GM19239 (cell line): ENCODE results near the gene SFTPB.
"Not testable (repeated sequence)": the region's sequence is repeated elsewhere in the genome, so short reads cannot be mapped to it uniquely, and the experiment has no call there.

ENCODE experiments used
- DNase-seq: peaks from one replicate; pipeline ENCODE4 v3.0.0; 2011; ENCODE audit warnings: low spot score; ENCODE audit not compliant: insufficient read length
- FAIRE-seq: peaks from 2 replicates; lab custom pipeline; 2011; peaks lifted over from hg19 to GRCh38; lab: Jason Lieb, UNC

Gene SFTPB

DNA sequence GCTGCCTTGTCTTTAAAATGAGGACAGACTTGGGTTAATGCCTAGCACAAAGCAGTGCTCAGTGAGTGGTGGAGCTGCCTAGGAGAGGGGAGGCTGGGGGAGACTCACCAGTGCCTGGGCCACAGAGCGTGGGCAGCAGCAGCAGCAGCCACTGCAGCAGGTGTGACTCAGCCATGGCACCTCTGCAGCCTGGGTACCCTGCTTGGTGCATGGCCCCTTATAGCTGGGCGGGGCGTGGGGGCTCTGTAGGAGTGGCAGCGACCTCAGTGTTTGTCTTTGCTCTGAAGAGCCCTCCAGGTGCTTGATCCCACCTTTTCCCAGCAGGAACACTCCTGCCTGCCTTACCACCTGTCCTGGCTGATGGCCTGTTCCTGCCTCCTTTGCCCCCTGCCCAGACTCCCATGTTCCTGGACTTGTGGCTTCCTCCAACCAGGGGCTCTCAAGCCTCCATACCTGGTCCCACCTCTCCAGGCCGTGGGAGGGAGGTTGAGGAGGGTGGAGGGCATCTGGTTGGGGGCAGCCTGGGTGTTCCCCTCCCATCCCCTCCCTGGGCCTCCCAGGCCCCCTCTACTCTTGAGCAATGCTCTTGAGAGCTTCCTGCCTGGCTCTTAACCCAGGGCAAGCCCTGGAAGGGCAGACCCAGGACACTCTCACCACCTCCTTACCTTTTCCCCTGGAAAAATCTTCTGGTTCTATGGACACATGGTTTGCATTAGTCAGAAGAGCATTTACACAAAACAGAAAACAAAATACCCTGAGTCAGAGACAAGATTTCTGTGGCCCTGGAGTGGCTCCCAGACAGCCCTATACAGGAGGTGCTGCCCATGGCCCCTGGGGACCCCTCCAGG lies at the start of gene SFTPB:
Gene SFTPB, minus strand, starts transcription at position 191 of the 848 bp plus-strand sequence. Its CDS starts 16 bp downstream, at position 175.
- no peak for DNase-seq
- FAIRE-seq: no peak

GRCh38 chr2:85717308-85718008 lies 49.5 kb upstream of the SFTPB start:
- no peak for DNase-seq
- no peak for FAIRE-seq

DNA sequence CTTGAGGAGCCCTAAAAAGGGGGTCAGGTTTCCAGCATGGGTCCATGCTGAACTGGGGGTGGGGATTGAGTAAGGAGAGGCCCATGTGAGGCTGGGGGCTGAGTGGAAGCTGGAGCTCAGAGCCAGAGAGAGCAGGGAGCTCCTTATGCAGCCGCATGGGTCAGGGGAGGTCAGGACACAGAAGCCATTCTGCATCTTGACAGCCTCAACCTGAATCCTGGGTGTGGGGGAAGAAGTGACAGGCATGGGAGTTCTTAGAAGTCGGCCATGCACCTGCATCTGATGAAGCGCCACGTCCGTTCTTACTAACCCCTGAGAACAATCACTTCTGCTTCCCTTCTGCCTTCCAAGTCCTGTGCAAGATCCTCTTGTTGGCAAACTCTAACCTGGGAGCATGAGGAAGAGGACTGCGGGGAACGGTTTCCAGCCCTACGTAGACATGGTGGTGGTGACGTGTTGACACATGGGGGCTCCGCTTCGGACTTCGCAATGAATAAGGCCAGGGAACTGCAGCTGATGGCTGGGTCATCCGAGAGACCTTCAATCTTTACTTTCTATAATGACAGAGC lies 48.4 kb upstream of the SFTPB start:
- no peak for FAIRE-seq
- DNase-seq: no peak

DNA sequence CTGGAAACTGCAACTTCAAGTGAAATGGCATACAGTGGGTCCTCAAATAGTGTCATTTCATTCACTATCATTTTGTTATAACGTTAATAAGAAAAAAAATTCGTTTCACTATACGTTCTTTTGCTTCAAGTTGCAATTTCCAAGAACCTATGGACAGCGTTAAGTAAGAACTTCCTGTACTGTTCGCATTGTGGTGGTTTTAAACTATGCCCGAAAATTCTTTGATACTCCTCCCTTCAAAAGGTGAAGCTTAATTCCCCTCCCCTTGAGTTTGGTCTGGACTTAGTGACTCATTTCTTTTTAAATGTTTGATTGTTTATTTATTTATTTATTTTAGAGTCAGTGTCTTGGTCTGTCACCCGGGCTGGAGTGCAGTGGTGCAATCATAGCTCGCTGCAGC lies 46.8 kb upstream of the SFTPB start:
- no peak for FAIRE-seq
- no peak for DNase-seq

DNA sequence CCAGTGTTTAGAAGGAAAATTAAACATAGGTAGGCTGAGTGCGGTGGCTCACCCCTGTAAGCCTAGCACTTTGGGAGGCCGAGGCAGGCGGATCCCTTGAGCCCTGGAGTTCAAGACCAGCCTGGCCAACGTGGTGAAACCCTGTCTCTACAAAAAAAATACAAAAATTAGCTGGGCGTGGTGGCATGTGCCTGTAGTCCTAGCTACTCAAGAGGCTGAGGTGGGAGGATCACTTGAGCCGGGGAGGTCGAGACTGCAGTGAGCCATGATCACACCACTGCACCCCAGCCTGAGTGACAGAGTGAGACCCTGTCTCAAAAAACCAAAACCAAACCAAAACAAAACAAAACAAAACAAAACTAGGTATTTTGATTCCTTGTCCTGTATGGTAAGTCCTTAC lies 46.4 kb upstream of the SFTPB start:
- DNase-seq, FAIRE-seq: not testable (repeated sequence)

DNA sequence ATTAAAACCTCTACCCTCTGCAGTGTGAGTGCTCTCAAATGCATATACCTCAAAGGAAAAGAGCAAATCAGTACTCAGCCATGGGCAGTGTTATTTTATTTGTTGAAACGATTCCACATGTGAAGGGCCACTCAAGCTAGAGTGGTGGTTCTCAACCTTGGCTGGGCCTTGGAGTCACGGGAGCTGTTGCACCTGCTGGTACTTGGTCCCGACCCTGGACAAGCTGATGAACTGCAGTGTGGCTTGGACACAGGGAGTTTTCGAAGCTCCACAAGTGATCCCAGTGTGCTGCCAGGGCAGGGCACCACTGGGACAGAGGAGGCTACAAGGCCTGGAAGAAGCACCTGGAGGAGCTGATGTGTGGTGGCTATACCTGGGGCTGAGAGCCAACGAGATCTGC lies 45.8 kb upstream of the SFTPB start:
- DNase-seq: no peak
- FAIRE-seq: no peak

DNA sequence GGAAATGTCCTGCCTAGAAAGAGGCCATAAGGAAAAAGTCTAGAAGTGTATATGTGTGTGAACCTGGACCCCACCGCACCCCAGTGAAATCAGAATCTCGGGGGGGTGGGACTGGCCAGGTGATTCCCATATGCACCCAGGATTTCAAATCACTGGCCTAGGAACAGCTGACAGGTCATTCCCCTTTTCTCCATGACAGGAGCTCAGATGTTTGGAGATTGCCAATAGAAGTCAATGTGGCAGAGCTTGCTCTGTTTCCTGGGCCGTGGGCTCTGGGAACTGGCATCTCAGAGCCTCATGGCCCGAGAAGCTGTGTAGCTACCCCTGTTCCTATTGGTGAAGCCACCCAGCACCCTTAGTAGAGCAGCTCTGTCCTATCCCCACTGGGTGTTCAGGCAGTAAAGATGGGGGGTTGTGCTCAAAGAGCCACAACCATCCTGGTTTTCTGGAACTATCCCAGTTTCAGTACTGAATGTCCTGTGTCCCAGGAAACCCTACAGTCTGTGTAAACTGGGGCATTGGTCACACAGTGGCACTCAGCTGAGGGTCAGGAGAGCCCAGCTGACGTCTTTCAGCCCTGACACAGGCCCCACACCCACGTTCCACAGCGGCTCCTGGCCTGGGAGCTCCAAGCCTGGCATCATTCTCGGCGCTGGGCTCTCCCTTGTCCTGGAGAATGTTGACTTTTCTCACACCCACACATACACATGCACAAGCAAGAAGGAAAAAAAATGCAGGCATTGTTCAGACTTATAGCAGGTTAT lies 45.0 kb upstream of the SFTPB start:
- no peak for DNase-seq
- no peak for FAIRE-seq

DNA sequence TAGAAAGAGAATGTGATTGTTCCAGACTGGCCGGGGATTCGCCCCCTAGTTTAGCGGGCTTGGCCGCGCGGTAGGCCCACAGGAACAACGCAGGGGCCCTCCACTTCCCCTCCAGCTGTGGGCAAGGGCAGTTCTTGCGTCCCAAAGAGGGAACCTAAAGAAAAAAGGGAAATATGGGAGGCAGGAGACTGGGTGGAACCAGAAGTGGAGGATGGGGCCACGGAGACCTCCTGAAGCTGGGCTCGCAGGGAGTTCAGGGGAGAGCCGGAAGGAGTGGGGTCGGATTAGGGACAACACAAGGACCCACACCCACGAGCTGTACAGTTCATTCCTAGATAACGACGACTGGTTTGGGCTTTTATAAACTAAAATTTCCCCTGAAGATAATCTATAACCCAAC lies 44.3 kb upstream of the SFTPB start:
- FAIRE-seq (no peak), DNase-seq (no peak)

GRCh38 chr2:85711578-85712060 lies 43.6 kb upstream of the SFTPB start:
- FAIRE-seq (no peak), DNase-seq (no peak)

- FAIRE-seq (no peak), DNase-seq (no peak)
Measured at GRCh38 chr2:85710687-85711577, 42.9 kb upstream of the SFTPB start.

DNA sequence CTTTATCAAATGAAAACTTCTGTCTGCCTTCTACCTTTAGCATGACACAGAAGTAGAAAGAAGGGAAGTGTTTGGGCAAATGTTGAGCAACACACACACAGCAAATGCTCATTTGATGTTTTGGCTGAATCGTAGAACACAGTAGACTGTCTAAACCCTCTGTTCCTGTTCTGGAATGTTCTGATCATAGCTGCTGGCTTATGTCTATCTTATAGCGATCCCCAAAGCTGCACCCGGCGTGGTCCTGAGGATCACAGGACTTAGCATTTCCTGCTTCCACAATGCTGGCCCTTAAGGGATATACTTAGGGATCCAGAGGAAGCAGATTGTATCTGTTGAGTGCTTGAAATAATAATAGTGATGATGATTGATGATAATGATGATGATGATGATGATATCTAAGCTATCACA lies 41.4 kb upstream of the SFTPB start:
- DNase-seq (no peak), FAIRE-seq (no peak)

DNA sequence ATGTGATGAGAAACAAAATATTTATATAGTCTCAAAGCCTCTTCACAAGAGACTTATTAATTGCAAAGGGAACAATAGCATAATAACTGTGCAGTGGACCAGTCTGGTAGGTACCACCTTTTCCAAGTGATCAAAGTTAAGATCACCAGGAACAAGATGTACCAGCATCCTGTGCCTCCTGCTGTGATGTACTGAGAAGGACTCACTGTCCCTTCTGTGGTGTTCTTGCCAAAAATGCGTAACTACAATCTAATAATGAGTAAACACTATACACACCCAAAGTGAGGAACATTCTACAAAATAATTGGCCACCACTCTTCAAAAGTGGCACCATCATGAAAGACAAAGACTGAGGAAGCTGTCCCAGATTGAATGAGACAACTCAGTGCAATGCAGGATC lies 40.6 kb upstream of the SFTPB start:
- FAIRE-seq: no peak
- DNase-seq: no peak

DNA sequence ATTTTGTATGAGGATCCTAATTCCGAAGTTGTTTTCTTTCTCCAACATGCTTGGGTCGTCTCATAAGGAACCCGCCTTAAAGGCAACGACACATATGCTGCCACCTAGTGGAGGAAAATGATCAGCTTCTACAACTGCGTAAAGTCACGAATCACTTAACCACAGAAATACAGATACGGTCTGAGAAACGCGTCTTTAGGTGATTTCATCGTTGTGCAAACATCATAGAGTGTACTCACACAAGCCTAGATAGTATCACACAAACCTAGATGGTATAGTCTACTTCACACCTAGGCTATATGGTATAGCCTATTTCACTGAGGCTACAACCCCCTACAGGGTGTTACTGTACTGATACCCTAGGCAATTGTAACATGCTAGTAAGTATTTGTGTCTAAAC lies 39.3 kb upstream of the SFTPB start:
- peak; percentile 59 for DNase-seq
- FAIRE-seq: peak; percentile 95

DNA sequence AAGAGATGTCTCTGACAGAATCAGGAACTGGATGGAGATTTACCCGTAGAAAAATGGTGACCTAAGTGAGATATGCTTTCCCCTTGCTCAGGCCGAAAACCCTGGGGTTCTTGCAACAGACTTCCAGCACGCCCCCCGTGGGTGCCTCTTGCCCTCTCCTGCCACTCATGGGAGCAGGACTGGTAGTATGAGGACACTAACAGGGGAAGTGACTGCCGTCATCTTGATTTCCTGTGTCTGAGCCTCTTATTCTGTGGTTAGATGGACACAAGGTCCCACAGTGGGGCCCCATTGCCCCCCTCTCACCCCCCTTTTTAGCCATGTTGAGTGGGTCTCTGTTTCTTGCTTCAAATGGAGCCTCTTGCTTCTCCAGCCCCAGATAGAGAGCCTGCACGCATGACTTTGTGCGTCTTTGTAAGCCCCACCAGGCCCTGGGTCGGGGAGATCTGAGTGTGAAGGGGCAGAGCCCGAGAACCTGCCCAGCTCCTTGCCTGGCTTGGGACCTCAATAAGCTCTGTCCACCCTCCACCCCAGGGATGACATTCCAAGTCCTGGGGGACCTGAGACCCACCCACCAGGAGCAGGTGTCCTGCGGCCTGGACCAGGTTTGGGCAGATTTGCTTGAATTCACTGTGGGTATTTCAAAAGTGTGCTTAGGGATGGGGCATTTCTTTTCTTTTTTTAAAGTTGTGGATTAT lies 38.7 kb upstream of the SFTPB start:
- no peak for FAIRE-seq
- DNase-seq: no peak

DNA sequence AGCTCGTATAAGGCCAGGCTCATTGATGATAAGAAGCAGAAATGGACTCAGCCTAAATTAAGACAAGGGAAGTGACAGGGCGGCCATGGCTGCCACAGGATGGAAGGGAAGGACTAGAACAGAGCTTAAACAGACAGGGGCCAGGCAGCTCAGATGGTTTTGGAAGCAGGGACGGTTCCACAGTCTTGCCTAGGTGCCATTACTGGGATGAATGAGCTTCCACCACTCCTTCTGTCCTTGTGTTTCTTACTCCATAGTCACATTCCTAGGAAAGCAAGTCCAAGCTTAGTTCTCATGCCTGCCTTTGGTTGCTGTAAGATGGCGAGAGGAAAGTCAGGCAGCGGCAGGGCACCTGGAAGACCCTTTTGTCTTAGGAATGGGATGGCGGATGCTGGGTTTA lies 38.1 kb upstream of the SFTPB start:
- no peak for FAIRE-seq
- DNase-seq: no peak

GRCh38 chr2:85705680-85706039 lies 37.7 kb upstream of the SFTPB start:
- peak; percentile 59 for FAIRE-seq

DNA sequence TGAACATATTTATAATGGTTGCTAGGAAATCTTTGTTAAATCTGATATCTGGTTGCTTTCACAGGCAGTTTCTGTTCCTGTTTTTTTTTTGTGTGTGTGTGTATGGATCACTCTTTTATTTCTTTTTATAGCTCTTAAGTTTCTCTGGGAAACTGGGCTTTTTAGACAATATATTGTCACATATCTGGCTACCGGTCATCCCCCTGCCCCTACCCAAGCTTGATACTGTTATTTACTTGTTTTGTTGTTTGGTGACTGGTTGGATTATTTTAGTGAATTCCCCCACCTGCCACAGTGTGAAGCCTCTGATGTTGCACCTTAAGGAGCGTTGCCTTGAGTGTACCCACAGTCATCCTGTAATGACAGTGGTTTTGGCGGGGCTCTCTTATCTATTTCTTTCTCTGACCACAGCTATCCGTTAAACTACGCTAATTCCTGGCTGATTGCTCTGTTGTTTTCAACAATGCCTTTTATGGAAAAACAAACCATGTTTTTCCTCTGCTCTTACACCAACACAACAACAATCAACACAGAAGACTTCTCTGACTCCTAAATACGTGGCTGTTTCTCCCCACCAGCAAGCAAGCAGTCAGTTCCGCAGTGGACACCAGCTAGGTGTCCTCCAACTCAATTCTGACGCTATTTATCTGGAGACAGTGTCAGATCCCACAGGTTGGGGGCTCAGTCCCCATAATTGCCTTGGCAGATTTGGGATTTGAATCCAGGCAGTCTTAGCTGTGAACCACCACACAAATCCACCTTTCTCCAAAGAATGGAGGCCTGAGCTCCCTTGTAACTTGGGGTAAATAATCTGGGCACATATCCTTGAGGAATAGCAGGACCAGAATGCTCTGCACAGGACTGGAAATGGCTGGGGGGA lies 37.0 kb upstream of the SFTPB start:
- DNase-seq (no peak), FAIRE-seq (peak; percentile 44)

More at GRCh38 chr2:85705680-85706039, 37.7 kb upstream of the SFTPB start:
- no peak for DNase-seq

- FAIRE-seq (no peak), DNase-seq (no peak)
Measured at GRCh38 chr2:85704038-85704437, 36.0 kb upstream of the SFTPB start.
